Stimulated activated CD8-positive, alpha-beta memory T cell treated with anti-CD3 and anti-CD28 coated beads, Interleukin-12 subunit alpha, Interleukin-12 subunit beta, amount 100 ng/mL, for 1 hour (primary cell): Measurements from ENCODE around the gene CFAP210.
"Not testable (repeated sequence)": the region's sequence is repeated elsewhere in the genome, so short reads cannot be mapped to it uniquely, and the experiment has no call there.

Experiments
- DNase-seq: peaks from one replicate; pipeline ENCODE4 v3.0.0-alpha.2; 2020; ENCODE audit warnings: low read depth

CFAP210 gene

GRCh38 chr2:169711751-169712509, 17.7 kb upstream of the CFAP210 start:
- DNase-seq = no peak

DNA sequence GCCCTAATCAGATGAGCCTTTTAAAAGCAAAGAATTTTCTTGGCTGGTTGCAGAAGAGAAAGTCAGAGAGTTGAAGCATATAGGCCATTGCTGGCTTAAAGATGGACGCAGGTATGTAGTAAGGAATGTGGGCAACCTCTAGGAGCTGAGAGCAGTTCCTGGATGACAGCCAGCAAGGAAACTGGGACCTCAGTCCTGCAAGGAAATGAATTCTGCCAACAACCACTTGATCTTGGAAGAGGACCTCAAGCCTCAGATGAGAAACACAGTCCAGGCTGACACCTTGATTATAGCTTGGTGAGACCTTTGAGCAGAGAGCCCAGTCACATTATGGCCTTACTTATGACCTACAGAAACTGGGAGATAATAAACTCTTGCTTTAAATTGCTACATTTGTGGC, 15.8 kb upstream of the CFAP210 start:
- DNase-seq = no peak

GRCh38 chr2:169709331-169709730, 15.1 kb upstream of the CFAP210 start:
- DNase-seq = no peak

DNA sequence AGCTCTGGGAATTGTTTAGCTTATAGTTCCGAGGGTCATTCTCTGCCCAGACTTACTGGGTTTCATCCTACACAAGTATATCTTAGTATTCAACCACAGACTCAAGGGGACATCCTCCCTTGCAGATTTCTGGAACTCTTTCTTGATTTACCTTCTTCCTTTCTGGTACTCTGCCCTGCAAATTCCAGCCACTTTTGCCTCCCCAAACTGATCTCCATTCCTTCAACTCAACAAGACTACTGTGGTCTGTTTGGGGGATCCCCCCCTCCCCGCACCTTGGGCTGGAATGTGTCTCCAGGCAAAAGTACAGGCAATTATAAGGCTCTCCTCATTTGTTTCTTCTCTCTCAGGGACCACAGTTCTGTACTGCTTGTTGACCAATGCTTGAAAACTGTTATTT, 13.4 kb upstream of the CFAP210 start:
- no peak for DNase-seq

DNA sequence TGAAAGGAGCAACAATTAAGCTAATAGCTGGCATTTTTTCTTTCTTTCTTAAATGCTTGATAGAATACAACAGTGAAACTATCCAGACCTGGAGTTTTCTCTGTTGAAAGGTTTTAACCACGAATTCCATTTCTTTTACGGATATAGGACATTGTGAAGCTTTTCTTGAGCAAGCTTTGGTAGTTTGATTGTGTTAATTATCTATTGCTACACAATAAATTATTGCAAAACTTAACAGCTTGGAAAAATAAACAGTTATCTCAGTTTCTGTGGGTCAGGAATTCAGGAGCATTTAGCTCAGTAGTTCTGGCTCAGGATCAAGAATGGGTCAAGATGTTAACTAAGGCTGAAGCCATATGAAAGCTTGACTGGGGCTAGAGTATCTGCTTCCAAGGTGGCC, 11.7 kb upstream of the CFAP210 start:
- DNase-seq = no peak

- DNase-seq = no peak
Observed at GRCh38 chr2:169704160-169704708, 10.0 kb upstream of the CFAP210 start.

DNA sequence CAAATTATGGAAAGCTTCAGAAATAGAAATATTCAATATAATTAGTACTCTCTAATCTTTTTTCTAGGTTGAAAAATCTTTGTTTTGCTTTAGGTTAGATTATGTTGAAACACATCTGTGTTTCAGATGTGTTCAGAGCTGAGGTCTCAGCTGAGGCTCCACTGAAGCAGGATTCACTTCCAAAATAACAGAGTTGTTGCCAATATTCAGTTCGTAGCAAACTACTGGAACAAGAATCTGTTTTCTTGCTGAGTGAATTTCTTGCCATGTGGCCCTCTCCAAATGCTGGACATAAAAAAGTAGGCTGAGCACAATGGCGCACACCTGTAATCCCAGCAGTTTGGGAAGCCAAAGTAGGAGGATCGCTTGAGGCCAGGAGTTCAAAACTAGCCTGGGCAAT, 8.8 kb upstream of the CFAP210 start:
- no peak for DNase-seq

GRCh38 chr2:169699173-169699572, 5.0 kb upstream of the CFAP210 start:
- DNase-seq = not testable (repeated sequence)

- no peak for DNase-seq
Observed at GRCh38 chr2:169696381-169696780, 2.2 kb upstream of the CFAP210 start.

- no peak for DNase-seq
Observed at GRCh38 chr2:169694894-169695260, 672 bp upstream of the CFAP210 start.

DNA sequence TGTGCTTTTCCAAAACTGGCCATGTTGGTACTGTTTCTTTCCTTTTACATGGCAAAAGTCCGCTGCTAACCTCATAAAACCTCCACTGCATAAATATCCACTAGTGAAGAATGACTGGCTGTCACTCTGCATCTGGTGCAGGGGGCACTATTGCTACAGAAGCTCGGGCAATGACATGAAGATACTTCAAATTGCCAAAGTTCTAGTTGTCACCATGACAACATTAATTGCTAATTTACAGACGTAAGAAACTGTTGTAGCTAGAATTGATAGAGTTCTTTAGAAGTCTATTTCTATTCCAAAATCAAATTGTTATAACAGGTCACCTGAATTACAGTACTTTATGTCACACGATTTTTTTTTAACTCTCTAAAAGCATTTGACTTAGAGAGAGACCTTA, 845 bp downstream of the CFAP210 start:
- no peak for DNase-seq

DNA sequence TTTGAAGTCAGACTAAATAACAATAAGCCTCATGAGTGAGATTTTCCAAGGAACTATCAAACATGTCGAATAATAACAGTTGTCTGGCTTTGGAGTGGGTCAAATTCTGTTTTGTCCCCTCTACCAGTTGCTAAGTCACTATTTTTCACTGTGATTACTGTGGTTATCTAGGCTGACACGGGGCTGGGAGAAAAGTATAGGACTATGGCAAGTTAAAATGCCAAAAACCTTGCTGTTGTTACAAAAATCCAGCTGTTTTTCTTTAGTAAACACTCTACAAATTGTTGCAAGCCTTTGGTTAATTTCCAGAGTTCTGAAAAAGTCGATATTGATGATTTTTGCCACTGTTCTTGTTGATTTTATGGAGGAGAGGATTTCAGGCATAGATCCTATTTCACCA, 1.5 kb downstream of the CFAP210 start:
- no peak for DNase-seq

DNA sequence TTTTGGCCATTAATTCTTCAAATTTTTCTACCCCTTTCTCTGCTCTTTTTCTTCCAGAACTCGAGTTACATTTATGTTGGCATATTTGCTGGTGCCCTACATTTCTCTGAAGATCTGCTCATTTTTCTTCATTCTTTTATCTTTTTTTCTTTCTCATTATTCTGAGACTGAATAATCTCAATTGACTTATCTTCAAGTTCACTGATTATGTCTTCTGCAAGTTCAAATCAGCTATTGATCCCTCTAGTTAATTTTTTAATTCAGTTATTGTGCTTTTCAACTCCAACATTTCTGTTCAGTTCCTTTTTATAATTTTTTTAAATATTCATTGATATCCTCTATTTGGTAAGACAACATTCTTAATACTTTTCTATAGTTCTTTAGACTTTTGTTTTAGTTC, 3.2 kb downstream of the CFAP210 start:
- no peak for DNase-seq

- not testable (repeated sequence) for DNase-seq
Observed at GRCh38 chr2:169687943-169688342, 6.3 kb downstream of the CFAP210 start.

- not testable (repeated sequence) for DNase-seq
Observed at GRCh38 chr2:169686825-169687224, 7.4 kb downstream of the CFAP210 start.

DNA sequence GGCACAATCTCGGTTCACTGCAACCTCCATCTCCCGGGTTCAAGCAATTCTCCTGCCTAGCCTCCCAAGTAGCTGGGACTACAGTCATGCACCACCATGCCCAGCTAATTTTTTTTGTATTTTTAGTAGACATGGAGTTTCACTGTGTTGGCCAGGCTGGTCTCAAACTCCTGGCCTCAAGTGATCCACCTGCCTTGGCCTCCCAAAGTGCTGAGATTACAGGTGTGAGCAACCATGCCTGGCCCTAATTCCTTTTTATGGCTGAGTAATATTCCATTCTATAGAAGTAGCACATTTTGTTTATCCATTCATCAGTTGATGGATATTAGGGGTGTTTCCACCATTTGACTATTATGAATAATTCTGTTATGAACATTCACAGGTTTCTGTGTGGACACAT, 9.5 kb downstream of the CFAP210 start:
- not testable (repeated sequence) for DNase-seq

DNA sequence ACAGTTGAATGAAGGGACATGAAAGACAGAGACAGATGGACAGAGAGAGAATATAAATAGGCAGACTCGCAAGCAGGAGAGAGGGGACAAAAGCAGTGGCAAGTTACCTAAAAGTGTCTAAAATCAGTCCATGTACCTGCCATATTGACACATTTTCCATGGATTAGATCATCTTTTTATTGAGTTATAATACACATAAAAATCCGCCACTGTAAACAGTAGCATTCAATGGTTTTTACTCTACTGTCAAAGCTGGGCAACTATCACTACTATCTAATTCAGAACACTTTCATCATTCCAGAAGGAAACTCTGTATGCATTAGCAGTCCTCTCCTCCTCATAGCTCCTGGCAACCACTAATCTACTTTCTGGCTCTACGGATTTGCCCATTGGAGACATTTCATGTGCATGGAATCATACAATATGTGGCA, 10.1 kb downstream of the CFAP210 start:
- no peak for DNase-seq

- DNase-seq = no peak
Observed at GRCh38 chr2:169683425-169684134, 10.6 kb downstream of the CFAP210 start.

- DNase-seq = no peak
Observed at GRCh38 chr2:169683054-169683424, 11.2 kb downstream of the CFAP210 start.

GRCh38 chr2:169676850-169677249, 17.4 kb downstream of the CFAP210 start:
- DNase-seq = no peak

- DNase-seq = no peak
Observed at GRCh38 chr2:169676357-169676756, 17.8 kb downstream of the CFAP210 start.

DNA sequence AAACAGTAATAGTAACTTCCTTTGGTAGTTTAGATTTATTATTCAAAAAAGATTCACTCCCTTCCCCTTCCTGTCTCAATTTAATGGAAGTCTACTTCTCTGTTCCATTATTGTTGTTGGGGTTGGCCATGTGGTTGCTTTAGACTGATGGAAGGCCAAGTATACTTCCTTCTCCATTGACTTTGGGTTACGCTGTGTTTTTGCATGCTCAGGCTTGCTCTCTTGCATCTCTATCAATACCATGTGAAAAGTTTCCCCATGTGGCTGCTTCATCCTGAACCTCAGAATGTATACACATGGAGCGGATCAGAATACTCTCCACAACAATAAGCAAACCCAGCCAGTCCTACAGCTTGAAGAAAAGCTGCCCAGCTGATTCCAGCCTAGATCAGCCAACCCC, 20.3 kb downstream of the CFAP210 start:
- no peak for DNase-seq

DNA sequence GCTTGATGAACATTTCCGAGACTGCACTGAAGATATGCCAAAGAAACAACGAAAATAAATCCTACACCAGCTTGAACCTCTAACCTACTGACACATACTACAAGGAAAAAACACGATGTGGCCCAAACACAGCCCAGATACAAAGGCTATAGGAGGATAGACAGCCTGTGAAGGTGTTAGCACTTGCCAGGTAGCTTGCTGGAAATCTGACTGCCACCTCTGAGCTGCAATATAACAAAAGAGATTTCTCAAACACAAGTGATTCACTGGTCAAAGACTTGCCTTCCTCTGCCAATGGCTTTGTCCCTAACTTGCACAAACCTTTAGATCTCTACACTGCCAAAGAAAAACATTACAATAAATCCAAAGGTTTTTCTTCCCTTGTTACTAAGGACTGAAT, 21.1 kb downstream of the CFAP210 start:
- DNase-seq = no peak

GRCh38 chr2:169672406-169672805, 21.8 kb downstream of the CFAP210 start:
- no peak for DNase-seq
